PC-3 (cell line): ENCODE data around the gene EIF3F. TPM values are rescaled to one million over a fixed set of nuclear protein-coding genes. Genes with fewer than 3 reads are reported as not detected.

Experiments
- ATAC-seq: fragments of 200-7000 bp; cut with Tn5 transposase; 2 replicates; pipeline ENCODE4 v1.9.1; 2020; ENCODE audit warnings: mild to moderate bottlenecking, moderate library complexity
- BruUV-seq: library from RNA; stranded (reverse); fragments of 400-500 nt; replicated peaks from 2 replicates; lab custom pipeline; 2021; lab: Mats Ljungman, UMichigan
- CTCF ChIA-PET: fragments of 300-600 bp; sonication (Branson Sonifier 250); formaldehyde crosslinking; loops from one replicate; lab custom pipeline; 2022; ENCODE audit warnings: antibody characterized with exemption; lab: Charles Lee
- POLR2A ChIA-PET: fragments of 300-600 bp; sonication (Branson Sonifier 250); formaldehyde crosslinking; loops from one replicate; lab custom pipeline; 2022; ENCODE audit warnings: antibody characterized with exemption; ENCODE audit not compliant: unreplicated experiment; lab: Charles Lee
- DNase-seq: peaks from one replicate; pipeline ENCODE4 v3.0.0-alpha.2; 2015
- H2AFZ ChIP-seq: fragments of 300-600 bp; sonication (generic); 2 replicates; pipeline ENCODE4 v1.6.0; 2016; ENCODE audit warnings: antibody characterized with exemption, low read length
- H3F3A ChIP-seq: fragments of 300-600 bp; sonication (generic); one replicate; pipeline ENCODE4 v1.6.0; 2017; ENCODE audit warnings: antibody characterized with exemption, low read length, control low read depth, mild to moderate bottlenecking; ENCODE audit not compliant: unreplicated experiment
- H3K27ac ChIP-seq: fragments of 300-600 bp; sonication (generic); 2 replicates; pipeline ENCODE4 v1.5.1; 2016; ENCODE audit warnings: mild to moderate bottlenecking, low read length
- H3K27me3 ChIP-seq: fragments of 300-600 bp; sonication (generic); 2 replicates; pipeline ENCODE4 v1.6.1; 2016; ENCODE audit warnings: low read length, mixed read lengths
- H3K36me3 ChIP-seq: fragments of 300-600 bp; sonication (generic); 2 replicates; pipeline ENCODE4 v1.6.1; 2016; ENCODE audit warnings: low read depth, mixed run types, low read length, mixed read lengths
- H3K4me1 ChIP-seq: fragments of 300-600 bp; sonication (generic); 2 replicates; pipeline ENCODE4 v1.5.1; 2016; ENCODE audit warnings: low read length; ENCODE audit not compliant: insufficient read depth
- H3K4me2 ChIP-seq: fragments of 300-600 bp; sonication (generic); 2 replicates; pipeline ENCODE4 v1.6.0; 2016; ENCODE audit warnings: low read length
- H3K4me3 ChIP-seq: fragments of 300-600 bp; sonication (generic); 2 replicates; pipeline ENCODE4 v1.5.1; 2016; ENCODE audit warnings: mild to moderate bottlenecking, low read length, mixed read lengths
- H3K79me2 ChIP-seq: fragments of 300-600 bp; sonication (generic); 2 replicates; pipeline ENCODE4 v1.6.1; 2017; ENCODE audit warnings: low read length, mixed read lengths
- H3K9ac ChIP-seq: fragments of 300-600 bp; sonication (generic); 2 replicates; pipeline ENCODE4 v1.6.0; 2016; ENCODE audit warnings: mild to moderate bottlenecking, low read length
- H3K9me2 ChIP-seq: fragments of 300-600 bp; sonication (generic); replicated peaks from 2 replicates; pipeline ENCODE4 v1.6.1; 2016; ENCODE audit warnings: mixed run types, low read length, mixed read lengths
- H3K9me3 ChIP-seq: fragments of 300-600 bp; sonication (generic); 2 replicates; pipeline ENCODE4 v1.6.1; 2016; ENCODE audit warnings: low read length, mixed read lengths
- H4K20me1 ChIP-seq: fragments of 300-600 bp; sonication (generic); 2 replicates; pipeline ENCODE4 v1.6.1; 2016; ENCODE audit warnings: low read length, mixed read lengths
- CTCF ChIP-seq: fragments of 300-600 bp; sonication (generic); conservative IDR thresholded peaks from 2 replicates; pipeline ENCODE4 v1.5.1; 2017; ENCODE audit warnings: antibody characterized with exemption, low read depth, mild to moderate bottlenecking, low read length
- EZH2 ChIP-seq: fragments of 300-600 bp; sonication (generic); IDR thresholded peaks from one replicate; pipeline ENCODE4 v1.6.1; 2017; ENCODE audit warnings: antibody characterized with exemption, mild to moderate bottlenecking, low read length; ENCODE audit not compliant: unreplicated experiment
- EZH2phosphoT487 ChIP-seq: fragments of 300-600 bp; sonication (generic); IDR thresholded peaks from 2 replicates; pipeline ENCODE4 v1.6.1; 2018; ENCODE audit warnings: mild to moderate bottlenecking, antibody characterized with exemption, low read length, borderline replicate concordance
- intact Hi-C: fragments of 100-400 bp; cut with micrococcal nuclease; formaldehyde crosslinking; loops from 2 replicates; pipeline ENCODE4 v1.9.0; 2023
- total RNA-seq: library from RNA; depleted of rRNA; stranded (reverse); fragments of >200 nt; gene quantifications from 2 replicates; pipeline ENCODE4 v1.2.3, GENCODE V29; 2014

Gene EIF3F
- total RNA-seq, 1 experiment from 2014 or later, result 227 TPM

DNA sequence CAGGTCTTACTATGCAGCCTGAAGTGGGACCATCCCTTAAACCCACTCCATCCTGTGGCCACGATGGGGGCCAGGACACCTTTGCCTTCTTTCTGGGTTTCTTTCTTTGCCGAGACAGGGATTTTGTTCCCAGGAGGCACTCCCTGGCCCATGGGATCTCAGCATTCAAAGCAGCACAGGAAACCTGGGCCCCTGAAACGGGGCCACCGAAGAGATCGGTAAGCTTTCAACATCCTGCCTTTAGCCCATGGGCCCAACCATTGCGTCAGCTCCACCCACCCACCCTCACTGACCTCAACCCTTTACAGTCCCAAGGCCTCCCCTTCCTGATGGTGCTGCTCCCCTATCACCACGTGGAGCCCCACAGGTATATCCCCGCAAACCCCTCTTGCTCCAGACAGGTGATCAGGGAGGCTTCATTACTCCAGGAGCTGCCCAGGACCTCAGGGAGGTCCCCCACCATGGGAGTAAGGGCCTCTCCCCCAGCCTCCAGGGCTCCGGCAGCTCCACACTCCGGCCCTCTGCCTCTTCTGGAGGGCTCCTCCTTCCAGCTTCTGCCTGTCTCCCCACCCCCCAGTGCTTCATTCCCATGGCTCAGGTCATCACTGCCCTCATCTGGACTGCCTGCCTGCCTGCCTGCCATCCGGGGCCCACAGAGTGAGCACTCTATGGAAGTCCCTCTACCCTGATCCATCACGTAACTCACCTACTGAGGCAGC is 51.8 kb downstream of the EIF3F start:
- no peak overlapping the region for H3K4me3 ChIP-seq

GRCh38 chr11:8039530-8040260 is 52.6 kb downstream of the EIF3F start:
- Histone ChIP-seq H3K4me3 (no peak overlapping the region), H3K27me3 (peaks cover 22% of the 10 kb centered on the region), H4K20me1 (no peaks in the 10 kb centered on the region), H3K4me1 (no peaks in the 10 kb centered on the region), H3K9ac (no peak overlapping the region), H3K27ac (no peak overlapping the region), H3F3A (no peaks in the 10 kb centered on the region), H3K9me3 (no peaks in the 10 kb centered on the region), H2AFZ (no peak overlapping the region), H3K79me2 (no peaks in the 10 kb centered on the region), H3K36me3 (no peaks in the 10 kb centered on the region), H3K9me2 (no peaks in the 10 kb centered on the region), H3K4me2 (no peak overlapping the region)
- ChIA-PET POLR2A (no interaction called here), CTCF (no interaction called here)
- BruUV-seq, result no TSS peak
- ATAC-seq (no peak), DNase-seq (no peak)
- no peak for TF ChIP-seq CTCF
- no peak for TF ChIP-seq EZH2phosphoT487
- TF ChIP-seq EZH2, result no peak
- intact Hi-C loops, result no loop called here

More for the DNA sequence above, 51.8 kb downstream of the EIF3F start:
- TF ChIP-seq CTCF, result no peak
- TF ChIP-seq EZH2phosphoT487, result no peak
- no peak for TF ChIP-seq EZH2
- no peaks in the 10 kb centered on the region for H3K9me2 ChIP-seq
- no peaks in the 10 kb centered on the region for H3K36me3 ChIP-seq
- ChIA-PET CTCF (no interaction called here), POLR2A (no interaction called here)
- DNase-seq (no peak), ATAC-seq (no peak)
- no peak overlapping the region for H3K4me2 ChIP-seq
- H3K9me3 ChIP-seq, result no peaks in the 10 kb centered on the region
- no peaks in the 10 kb centered on the region for H3K4me1 ChIP-seq
- H2AFZ ChIP-seq, result no peak overlapping the region
- H3K9ac ChIP-seq, result no peak overlapping the region
- peaks cover 15% of the 10 kb centered on the region; the same call in 1 of the 2 replicates for H3K27me3 ChIP-seq
- BruUV-seq, result no TSS peak
- H3F3A ChIP-seq, result no peaks in the 10 kb centered on the region
- no peaks in the 10 kb centered on the region for H4K20me1 ChIP-seq
- intact Hi-C loops, result no loop called here
- no peak overlapping the region for H3K27ac ChIP-seq
- no peaks in the 10 kb centered on the region for H3K79me2 ChIP-seq

GRCh38 chr11:8040261-8040920 is 53.3 kb downstream of the EIF3F start:
- CTCF ChIA-PET, result no interaction called here
- ATAC-seq, result no peak
- POLR2A ChIA-PET, result no interaction called here
- no peaks in the 10 kb centered on the region for H3F3A ChIP-seq
- intact Hi-C loops, result no loop called here
- H3K36me3 ChIP-seq, result no peaks in the 10 kb centered on the region
- TF ChIP-seq EZH2, result no peak
- no peak for TF ChIP-seq CTCF
- no peak for TF ChIP-seq EZH2phosphoT487
- peaks cover 28% of the 10 kb centered on the region for H3K27me3 ChIP-seq
- H4K20me1 ChIP-seq, result no peaks in the 10 kb centered on the region
- H3K4me1 ChIP-seq, result no peaks in the 10 kb centered on the region
- no peaks in the 10 kb centered on the region for H3K9me2 ChIP-seq
- no TSS peak for BruUV-seq
- no peak overlapping the region for H3K4me3 ChIP-seq
- H2AFZ ChIP-seq, result no peak overlapping the region
- H3K27ac ChIP-seq, result no peak overlapping the region
- no peaks in the 10 kb centered on the region for H3K9me3 ChIP-seq
- no peak for DNase-seq
- H3K79me2 ChIP-seq, result no peaks in the 10 kb centered on the region
- H3K9ac ChIP-seq, result no peak overlapping the region
- H3K4me2 ChIP-seq, result no peak overlapping the region
